Calu3 (cell line): ENCODE measurements around the gene TUNAR. TPM values are rescaled to one million over a fixed set of nuclear protein-coding genes. Genes with fewer than 3 reads are reported as not detected.

ENCODE experiments used
- BruUV-seq: library from RNA; stranded (reverse); fragments of 400-500 nt; replicated peaks from 2 replicates; lab custom pipeline; 2021; lab: Mats Ljungman, UMichigan
- CTCF ChIA-PET: fragments of 300-600 bp; sonication (Branson Sonifier 250); formaldehyde crosslinking; loops from one replicate; lab custom pipeline; 2022; ENCODE audit warnings: antibody characterized with exemption; lab: Charles Lee
- DNase-seq: peaks from one replicate; pipeline ENCODE4 v3.0.0; 2022
- H3K27ac Mint-ChIP-seq: one replicate; pipeline ENCODE4 v1.8.0; 2022; ENCODE audit warnings: mixed read lengths; ENCODE audit not compliant: unreplicated experiment
- H3K27me3 Mint-ChIP-seq: one replicate; pipeline ENCODE4 v1.8.0; 2022; ENCODE audit warnings: mixed read lengths; ENCODE audit not compliant: unreplicated experiment
- H3K36me3 Mint-ChIP-seq: one replicate; pipeline ENCODE4 v1.8.0; 2022; ENCODE audit warnings: mild to moderate bottlenecking, moderate library complexity, mixed read lengths; ENCODE audit not compliant: insufficient read depth, unreplicated experiment
- H3K4me1 Mint-ChIP-seq: one replicate; pipeline ENCODE4 v1.8.0; 2022; ENCODE audit warnings: mild to moderate bottlenecking, low read depth, mixed read lengths; ENCODE audit not compliant: unreplicated experiment
- H3K4me3 Mint-ChIP-seq: one replicate; pipeline ENCODE4 v1.8.0; 2022; ENCODE audit warnings: mild to moderate bottlenecking, low read depth, moderate library complexity, mixed read lengths; ENCODE audit not compliant: unreplicated experiment
- H3K9me3 Mint-ChIP-seq: one replicate; pipeline ENCODE4 v1.8.0; 2022; ENCODE audit warnings: low read depth, mixed read lengths; ENCODE audit not compliant: unreplicated experiment
- intact Hi-C: fragments of 100-400 bp; cut with micrococcal nuclease; formaldehyde crosslinking; loops from one replicate; pipeline ENCODE4 v1.10.0; 2022; ENCODE audit not compliant: unreplicated experiment
- total RNA-seq: library from RNA; stranded (reverse); gene quantifications from 2 replicates; pipeline ENCODE4 v1.2.3, GENCODE V29; 2022
- TF ChIP-seq, protein P1 (sequence below): fragments of 200-600 bp; IDR thresholded peaks from one replicate; pipeline ENCODE4 v1.8.0; 2022; ENCODE audit warnings: antibody characterized with exemption; ENCODE audit not compliant: unreplicated experiment

Gene TUNAR
- total RNA-seq, 1 experiment from 2014 or later = not detected

DNA sequence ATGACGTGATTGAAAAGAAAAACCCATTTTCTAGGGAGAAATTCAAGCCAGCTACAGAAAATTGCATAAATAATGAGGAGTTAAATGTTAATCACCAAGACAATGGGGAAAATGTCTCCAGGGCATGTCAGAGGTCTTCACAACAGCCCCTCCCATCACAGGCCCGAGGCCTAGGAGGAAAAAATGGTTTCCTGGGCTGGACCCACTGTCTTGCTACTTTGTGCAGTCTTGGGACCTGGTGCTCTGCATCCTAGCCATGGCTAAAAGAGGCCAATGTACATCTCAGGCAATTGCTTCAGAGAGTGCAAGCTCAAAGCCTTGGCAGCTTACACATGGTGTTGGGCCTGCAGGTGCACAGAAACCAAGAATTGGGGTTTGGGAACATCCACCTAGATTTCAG, 65.3 kb downstream of the TUNAR start:
- CTCF ChIA-PET = no interaction called here
- BruUV-seq = no TSS peak
- TF ChIP-seq, protein P1, sequence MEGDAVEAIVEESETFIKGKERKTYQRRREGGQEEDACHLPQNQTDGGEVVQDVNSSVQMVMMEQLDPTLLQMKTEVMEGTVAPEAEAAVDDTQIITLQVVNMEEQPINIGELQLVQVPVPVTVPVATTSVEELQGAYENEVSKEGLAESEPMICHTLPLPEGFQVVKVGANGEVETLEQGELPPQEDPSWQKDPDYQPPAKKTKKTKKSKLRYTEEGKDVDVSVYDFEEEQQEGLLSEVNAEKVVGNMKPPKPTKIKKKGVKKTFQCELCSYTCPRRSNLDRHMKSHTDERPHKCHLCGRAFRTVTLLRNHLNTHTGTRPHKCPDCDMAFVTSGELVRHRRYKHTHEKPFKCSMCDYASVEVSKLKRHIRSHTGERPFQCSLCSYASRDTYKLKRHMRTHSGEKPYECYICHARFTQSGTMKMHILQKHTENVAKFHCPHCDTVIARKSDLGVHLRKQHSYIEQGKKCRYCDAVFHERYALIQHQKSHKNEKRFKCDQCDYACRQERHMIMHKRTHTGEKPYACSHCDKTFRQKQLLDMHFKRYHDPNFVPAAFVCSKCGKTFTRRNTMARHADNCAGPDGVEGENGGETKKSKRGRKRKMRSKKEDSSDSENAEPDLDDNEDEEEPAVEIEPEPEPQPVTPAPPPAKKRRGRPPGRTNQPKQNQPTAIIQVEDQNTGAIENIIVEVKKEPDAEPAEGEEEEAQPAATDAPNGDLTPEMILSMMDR = no peak
- no peak for DNase-seq
- no peak overlapping the region for H3K4me3 Mint-ChIP-seq
- no peaks in the 10 kb centered on the region for H3K9me3 Mint-ChIP-seq
- intact Hi-C loops = no loop called here
- no peaks in the 10 kb centered on the region for H3K4me1 Mint-ChIP-seq
- H3K36me3 Mint-ChIP-seq = no peaks in the 10 kb centered on the region
- peaks cover 39% of the 10 kb centered on the region for H3K27me3 Mint-ChIP-seq
- no peak overlapping the region for H3K27ac Mint-ChIP-seq

GRCh38 chr14:95943699-95944098, 67.1 kb downstream of the TUNAR start:
- no peaks in the 10 kb centered on the region for H3K4me1 Mint-ChIP-seq
- intact Hi-C loops = no loop called here
- TF ChIP-seq, protein P1 = no peak
- H3K4me3 Mint-ChIP-seq = no peak overlapping the region
- H3K36me3 Mint-ChIP-seq = no peaks in the 10 kb centered on the region
- H3K9me3 Mint-ChIP-seq = no peaks in the 10 kb centered on the region
- BruUV-seq = no TSS peak
- CTCF ChIA-PET = no interaction called here
- H3K27ac Mint-ChIP-seq = no peak overlapping the region
- peaks cover 47% of the 10 kb centered on the region for H3K27me3 Mint-ChIP-seq
- DNase-seq = no peak

- BruUV-seq = no TSS peak
- Mint-ChIP-seq H3K36me3 (no peaks in the 10 kb centered on the region), H3K27ac (no peak overlapping the region), H3K27me3 (peaks cover 41% of the 10 kb centered on the region), H3K4me1 (no peaks in the 10 kb centered on the region), H3K9me3 (no peaks in the 10 kb centered on the region), H3K4me3 (no peak overlapping the region)
- TF ChIP-seq, protein P1 = no peak
- CTCF ChIA-PET = interaction anchor here (0.6 kb wide), 1 partner anchor 17 kb away, joined by 6 read pairs; no protein-coding TSS in a partner anchor
- intact Hi-C loops = no loop called here
- no peak for DNase-seq
Measured at GRCh38 chr14:95944462-95944861, 67.8 kb downstream of the TUNAR start.

DNA sequence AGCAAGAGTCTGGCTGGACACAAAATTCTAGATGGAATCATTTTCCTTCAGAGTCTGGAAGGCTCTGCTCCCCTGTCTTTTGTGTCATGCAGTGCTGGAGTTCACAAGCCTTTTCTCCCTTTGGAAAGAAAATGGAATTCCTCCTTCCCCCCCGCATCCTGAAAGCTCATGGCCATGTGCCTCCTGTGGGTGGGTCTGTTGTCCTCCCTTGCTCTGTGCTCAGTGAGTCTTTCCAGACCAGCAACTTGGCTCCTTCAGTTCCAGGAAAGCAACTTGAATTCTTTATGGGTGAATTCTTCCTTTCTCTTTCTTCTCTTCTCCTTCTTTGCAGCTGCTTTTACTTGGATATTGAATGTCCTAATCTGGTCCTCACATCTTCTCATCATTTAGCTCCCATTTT, 70.2 kb downstream of the TUNAR start:
- no peak for DNase-seq
- Mint-ChIP-seq H3K9me3 (no peaks in the 10 kb centered on the region), H3K4me3 (no peak overlapping the region), H3K27ac (no peak overlapping the region), H3K27me3 (peaks cover 52% of the 10 kb centered on the region), H3K36me3 (no peaks in the 10 kb centered on the region), H3K4me1 (no peaks in the 10 kb centered on the region)
- TF ChIP-seq, protein P1 = no peak
- intact Hi-C loops = no loop called here
- BruUV-seq = no TSS peak
- CTCF ChIA-PET = interaction anchor here (0.7 kb wide), 1 partner anchor 39 kb away, joined by 4 read pairs; no protein-coding TSS in a partner anchor
